EL (cell line): ENCODE results near the gene NUTM1.
A peak's percentile ranks its signal among the peaks of the same experiment; 100 is the strongest.
"Not testable (repeated sequence)": the region's sequence is repeated elsewhere in the genome, so short reads cannot be mapped to it uniquely, and the experiment has no call there.

Experiments used
- DNase-seq: peaks from one replicate; pipeline ENCODE4 v3.0.0-alpha.2; 2016

The NUTM1 gene

GRCh38 chr15:34337557-34338306 is 5.4 kb upstream of the NUTM1 start, which contains the start of gene SLC12A6:
SLC12A6 (minus strand) TSS chr15:34337781; CDS start chr15:34336680, 1,101 bp downstream.
- peak; percentile 97 for DNase-seq

- DNase-seq = no peak
Observed at GRCh38 chr15:34338347-34338746, 4.8 kb upstream of the NUTM1 start.

GRCh38 chr15:34339946-34340345 is 3.2 kb upstream of the NUTM1 start:
- no peak for DNase-seq

GRCh38 chr15:34341381-34342212 is 1.5 kb upstream of the NUTM1 start:
- no peak for DNase-seq

- DNase-seq = not testable (repeated sequence)
Observed at GRCh38 chr15:34342213-34342736, 840 bp upstream of the NUTM1 start.

- DNase-seq = no peak
Observed at GRCh38 chr15:34347951-34348638, 5.0 kb downstream of the NUTM1 start.

- no peak for DNase-seq
Observed at GRCh38 chr15:34348735-34349300, 5.7 kb downstream of the NUTM1 start.

- DNase-seq = no peak
Observed at GRCh38 chr15:34349769-34350168, 6.7 kb downstream of the NUTM1 start.

- not testable (repeated sequence) for DNase-seq
Observed at GRCh38 chr15:34352996-34353395, 9.9 kb downstream of the NUTM1 start.

- no peak for DNase-seq
Observed at GRCh38 chr15:34353627-34354026, 10.5 kb downstream of the NUTM1 start.

GRCh38 chr15:34354286-34354685 is 11.2 kb downstream of the NUTM1 start:
- no peak for DNase-seq

- DNase-seq = no peak
Observed at GRCh38 chr15:34355241-34355640, 12.1 kb downstream of the NUTM1 start.

GRCh38 chr15:34357653-34358052 is 14.5 kb downstream of the NUTM1 start:
- no peak for DNase-seq

- no peak for DNase-seq
Observed at GRCh38 chr15:34358367-34358766, 15.3 kb downstream of the NUTM1 start.

GRCh38 chr15:34358948-34359347 is 15.8 kb downstream of the NUTM1 start:
- no peak for DNase-seq

GRCh38 chr15:34359416-34359815 is 16.3 kb downstream of the NUTM1 start:
- no peak for DNase-seq

- peak; percentile 33 for DNase-seq
Observed at GRCh38 chr15:34360298-34360697, 17.2 kb downstream of the NUTM1 start.

- DNase-seq = no peak
Observed at GRCh38 chr15:34361278-34361677, 18.2 kb downstream of the NUTM1 start.

- DNase-seq = no peak
Observed at GRCh38 chr15:34362047-34362773, 19.1 kb downstream of the NUTM1 start.

GRCh38 chr15:34364041-34364440 is 20.9 kb downstream of the NUTM1 start:
- no peak for DNase-seq

GRCh38 chr15:34365091-34365825 is 22.1 kb downstream of the NUTM1 start:
- DNase-seq = no peak
